Midbrain (tissue), 1 donor: ENCODE results near the gene MUC13.

Experiments
- DNase-seq: peaks from one replicate; lab custom pipeline; 2025; lab: John Stamatoyannopoulos, UW

MUC13 gene

DNA sequence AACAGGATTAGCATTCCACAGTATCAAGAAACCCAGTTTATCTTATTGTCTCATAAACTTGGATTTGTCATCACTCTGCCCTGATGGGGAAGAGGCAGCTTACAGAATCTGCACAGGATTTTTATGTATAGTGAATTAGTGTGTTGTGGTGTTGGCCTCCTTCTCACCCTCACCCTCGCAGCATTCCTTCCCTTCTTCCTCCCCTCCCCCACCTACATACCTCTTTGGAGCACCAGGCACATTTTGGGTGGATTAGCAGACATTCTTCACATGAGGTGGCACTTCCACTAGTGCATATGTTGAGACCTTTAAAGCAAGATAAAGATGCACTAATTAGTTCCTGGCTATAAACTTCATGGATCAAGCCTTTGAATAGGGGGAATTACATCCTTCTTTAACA lies 61.3 kb downstream of the MUC13 start:
- DNase-seq: no peak

DNA sequence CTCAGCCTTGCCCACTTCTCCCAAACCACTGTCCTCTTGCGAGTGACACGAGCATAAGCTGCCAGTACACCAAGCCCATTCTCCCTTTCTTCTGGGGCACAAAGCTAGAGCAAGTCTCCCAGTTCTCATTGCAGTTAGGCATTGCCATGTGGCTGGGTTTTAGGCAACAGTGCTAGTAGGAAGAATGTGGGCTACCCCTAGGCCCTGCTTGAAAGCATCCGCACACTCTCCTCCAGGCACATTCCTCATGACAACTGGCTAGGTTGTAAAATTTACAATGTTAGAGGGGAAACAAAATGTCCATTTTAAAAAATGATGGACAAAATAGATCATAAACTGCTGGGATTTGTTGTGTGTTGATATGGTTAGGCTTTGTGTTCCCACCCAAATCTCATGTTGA lies 67.0 kb downstream of the MUC13 start:
- DNase-seq: no peak

DNA sequence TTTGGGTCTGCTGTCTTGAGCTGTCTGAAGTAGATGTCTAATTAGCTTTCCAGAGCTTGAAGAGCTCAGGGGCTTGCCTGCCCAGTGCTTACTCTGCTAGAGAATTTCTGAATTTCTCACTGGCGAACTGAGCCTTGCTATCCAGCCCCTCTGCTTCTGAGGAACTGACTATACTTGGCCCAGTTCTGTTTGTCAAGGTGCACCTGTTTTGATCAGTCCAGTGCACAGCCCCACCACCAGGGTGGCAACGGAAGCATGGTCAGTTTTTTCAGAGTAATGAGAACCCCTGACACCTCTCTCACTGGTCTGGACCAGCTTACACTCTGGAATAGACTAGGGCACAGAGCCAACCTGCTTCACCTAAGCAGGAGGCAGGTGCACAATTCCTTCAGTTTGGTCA lies 72.5 kb downstream of the MUC13 start:
- no peak for DNase-seq

DNA sequence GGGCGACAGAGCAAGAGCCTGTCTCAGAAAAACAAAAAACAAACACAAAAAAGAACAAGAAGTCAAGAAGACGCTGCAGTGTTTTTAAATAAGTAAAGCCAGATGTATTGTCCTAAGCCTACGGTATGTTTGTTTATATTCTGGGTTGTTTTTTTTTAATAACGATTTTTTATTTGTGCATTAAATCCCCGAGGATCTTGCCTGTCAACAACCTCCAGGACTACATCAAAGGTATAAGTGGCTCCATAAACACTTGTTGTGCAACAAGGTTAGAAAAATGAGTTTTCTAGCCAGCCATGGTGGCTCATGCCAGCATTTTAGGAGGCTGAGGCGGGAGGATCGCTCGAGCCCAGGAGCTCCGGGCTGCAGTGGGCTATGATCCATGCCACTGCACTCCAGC lies 73.5 kb downstream of the MUC13 start:
- no peak for DNase-seq

DNA sequence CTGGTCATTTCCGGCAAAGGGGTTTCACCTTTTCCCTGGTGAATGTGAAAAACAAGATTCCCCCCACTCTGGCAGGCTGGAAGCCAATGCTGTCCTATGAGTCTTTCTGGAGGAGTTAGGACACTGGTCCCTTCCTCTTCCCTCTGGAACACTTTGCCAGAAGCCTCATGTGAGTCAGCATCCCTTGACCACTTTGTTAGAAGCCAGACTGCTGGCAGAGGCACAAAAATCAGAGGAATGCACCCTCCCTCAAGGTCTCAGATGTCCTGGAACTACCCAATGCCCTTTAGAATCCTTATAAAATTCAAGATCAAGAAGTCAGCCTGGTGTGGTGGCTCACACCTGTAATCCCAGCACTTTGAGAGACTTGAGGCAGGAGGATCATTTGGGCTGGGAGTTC lies 74.0 kb downstream of the MUC13 start:
- no peak for DNase-seq

DNA sequence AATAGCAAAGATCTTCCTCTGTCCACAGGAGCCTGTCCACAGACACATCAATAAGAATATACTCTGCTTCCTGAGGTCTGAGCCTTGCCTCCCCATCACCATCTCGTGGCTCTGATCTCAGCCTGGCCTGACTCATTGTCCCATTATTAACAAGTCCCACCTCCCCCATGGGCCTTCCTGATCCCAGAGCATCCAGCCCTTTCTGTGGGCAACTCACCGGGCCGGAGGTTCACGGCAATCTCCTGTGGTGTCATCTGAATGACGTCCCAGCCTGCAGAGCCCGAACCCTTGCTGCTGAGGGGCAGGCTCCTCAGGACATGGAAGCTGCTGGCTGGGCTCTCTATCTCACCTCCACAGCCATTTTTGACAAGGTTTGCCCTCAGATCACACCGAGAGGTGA lies 75.5 kb downstream of the MUC13 start:
- DNase-seq: no peak

DNA sequence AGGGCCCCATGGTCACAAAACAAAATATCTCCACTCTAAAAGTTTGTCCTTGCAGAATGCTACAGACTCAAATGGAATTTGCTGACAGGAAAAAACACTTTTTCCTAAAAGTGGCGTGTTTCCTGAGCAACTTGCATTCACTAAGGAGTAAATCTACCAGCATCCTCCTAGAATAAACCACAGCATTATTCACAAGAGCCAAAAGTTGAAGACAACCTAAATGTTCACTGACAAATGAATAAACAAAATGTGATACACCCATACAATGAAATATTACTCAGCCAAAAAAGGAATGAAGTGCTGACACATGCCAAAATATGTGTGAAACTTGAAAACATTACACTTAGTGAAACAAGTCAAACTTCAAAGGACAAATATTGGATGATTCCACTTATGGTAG lies 76.3 kb downstream of the MUC13 start:
- DNase-seq: no peak

DNA sequence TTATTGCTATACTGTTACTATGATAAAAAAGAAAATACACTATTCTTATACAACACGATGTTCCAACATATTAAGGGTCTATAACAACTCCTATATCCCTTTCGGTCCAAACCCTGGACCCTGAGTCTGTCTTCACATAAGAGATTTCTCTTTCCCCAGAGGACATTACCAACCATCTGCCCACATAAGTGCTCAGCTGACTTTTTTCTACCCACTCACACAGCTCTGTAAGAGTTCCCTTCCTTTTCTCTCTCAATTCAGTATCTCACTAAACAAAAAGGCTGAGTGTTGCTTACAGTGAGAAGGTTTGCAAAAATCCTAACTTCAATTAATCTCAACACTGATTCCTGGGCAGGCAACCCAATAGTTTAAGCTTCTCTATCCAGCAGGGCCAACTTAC lies 77.9 kb downstream of the MUC13 start:
- no peak for DNase-seq
